A673 (cell line): ENCODE results near the gene SYS1.

Source experiments
- CTCF ChIP-seq: fragments of 300-800, 200-600 bp; sonication (generic); conservative IDR thresholded peaks from 2 replicates; pipeline ENCODE4 v1.5.1; 2017; ENCODE audit warnings: low read depth, mild to moderate bottlenecking, antibody characterized with exemption, low read length, moderate library complexity, mixed read lengths
- EZH2 ChIP-seq: fragments of 200-600 bp; sonication (generic); IDR thresholded peaks from 2 replicates; pipeline ENCODE4 v1.6.1; 2017; ENCODE audit warnings: borderline replicate concordance, low read depth, mild to moderate bottlenecking, mixed read lengths, antibody characterized with exemption, low read length; ENCODE audit not compliant: poor library complexity, severe bottlenecking

GRCh38 chr20:45416917-45417316, 54.0 kb downstream of the SYS1 start:
- TF ChIP-seq CTCF (no peak), EZH2 (no peak)
